ENCODE data around the gene ATG9A. TPM values are rescaled to one million over a fixed set of nuclear protein-coding genes. Genes with fewer than 3 reads are reported as not detected.

Gene ATG9A
- polyA plus RNA-seq, 1 donor from 2014 or later: 26.2 TPM

DNA sequence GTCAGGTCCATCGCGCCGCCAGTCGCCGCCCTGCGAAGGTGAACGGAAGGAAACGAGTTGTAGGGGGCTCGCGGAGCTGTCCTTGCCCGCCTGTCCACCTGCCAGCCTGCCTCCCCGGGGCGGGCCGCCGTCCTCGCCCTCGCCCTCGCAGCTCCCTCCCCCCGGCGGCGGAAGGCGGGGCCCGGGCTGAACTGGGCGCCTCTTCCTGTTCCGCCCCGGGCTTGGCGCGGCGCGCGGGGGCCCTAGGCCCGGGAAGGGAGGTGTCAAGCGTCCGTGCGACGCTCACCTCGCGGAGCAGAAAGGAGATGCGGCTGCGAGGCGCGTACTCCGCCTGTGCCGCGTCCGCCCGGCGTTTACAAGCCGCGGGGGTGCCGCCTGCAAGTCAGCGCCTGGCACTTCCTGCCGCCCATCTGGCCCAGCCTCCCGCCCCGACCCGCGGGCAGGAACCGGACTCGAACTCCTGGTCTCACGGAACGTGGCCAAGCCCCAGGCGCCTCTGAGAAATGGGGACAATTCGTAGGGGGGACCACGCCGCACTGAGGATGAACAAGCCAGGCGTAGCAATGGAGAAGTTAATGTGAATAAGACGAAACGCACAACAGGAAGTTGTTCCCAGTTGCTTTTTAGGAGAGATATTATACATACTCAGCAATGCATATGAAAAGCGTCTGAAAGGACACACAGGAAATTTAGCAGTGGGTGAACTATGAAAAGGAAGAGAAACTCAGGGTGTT, 52.5 kb downstream of the ATG9A start, which contains the start of gene CNPPD1:
TSS of gene CNPPD1 (minus strand) at position 108 of the 734 bp plus-strand sequence. CDS start at position 11, 97 bp downstream.
- Histone ChIP-seq H4K20me1 (ENCODE audit: insufficient read depth) (no peaks in the 10 kb centered on the region), H3K4me2 (ENCODE audit: low read length) (peak within 1 kb of the TSS; percentile 98), H3K9me3 (ENCODE audit: low read length) (no peaks in the 10 kb centered on the region), H3K27me3 (ENCODE audit: insufficient read depth, low read depth, low read length) (no peaks in the 10 kb centered on the region), H3K9me2 (ENCODE audit: insufficient read depth, low read length) (no peaks in the 10 kb centered on the region), H3F3A (ENCODE audit: insufficient read depth, low read length, poor library complexity, severe bottlenecking) (peaks cover 3% of the 10 kb centered on the region), H3K27ac (ENCODE audit: low read length) (peak within 1 kb of the TSS; percentile 81), H3K4me3 (ENCODE audit: low read length) (peak within 1 kb of the TSS; percentile 96), H3K9ac (ENCODE audit: low read length) (peak within 1 kb of the TSS; percentile 90), H3K36me3 (ENCODE audit: insufficient read depth, low read length) (peaks cover 6% of the 10 kb centered on the region), H2AFZ (ENCODE audit: low read depth, low read length) (peak within 1 kb of the TSS; percentile 71), H3K79me2 (replicated peaks; ENCODE audit: insufficient read depth, low read length) (peaks cover 18% of the 10 kb centered on the region)
- TF ChIP-seq, protein P1, sequence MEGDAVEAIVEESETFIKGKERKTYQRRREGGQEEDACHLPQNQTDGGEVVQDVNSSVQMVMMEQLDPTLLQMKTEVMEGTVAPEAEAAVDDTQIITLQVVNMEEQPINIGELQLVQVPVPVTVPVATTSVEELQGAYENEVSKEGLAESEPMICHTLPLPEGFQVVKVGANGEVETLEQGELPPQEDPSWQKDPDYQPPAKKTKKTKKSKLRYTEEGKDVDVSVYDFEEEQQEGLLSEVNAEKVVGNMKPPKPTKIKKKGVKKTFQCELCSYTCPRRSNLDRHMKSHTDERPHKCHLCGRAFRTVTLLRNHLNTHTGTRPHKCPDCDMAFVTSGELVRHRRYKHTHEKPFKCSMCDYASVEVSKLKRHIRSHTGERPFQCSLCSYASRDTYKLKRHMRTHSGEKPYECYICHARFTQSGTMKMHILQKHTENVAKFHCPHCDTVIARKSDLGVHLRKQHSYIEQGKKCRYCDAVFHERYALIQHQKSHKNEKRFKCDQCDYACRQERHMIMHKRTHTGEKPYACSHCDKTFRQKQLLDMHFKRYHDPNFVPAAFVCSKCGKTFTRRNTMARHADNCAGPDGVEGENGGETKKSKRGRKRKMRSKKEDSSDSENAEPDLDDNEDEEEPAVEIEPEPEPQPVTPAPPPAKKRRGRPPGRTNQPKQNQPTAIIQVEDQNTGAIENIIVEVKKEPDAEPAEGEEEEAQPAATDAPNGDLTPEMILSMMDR (IDR thresholded peaks at IDR 0.05; ENCODE audit: poor library complexity, severe bottlenecking): no peak
- TF ChIP-seq MXI1 (conservative IDR thresholded peaks at IDR 0.05; ENCODE audit: poor library complexity, severe bottlenecking): peak; percentile 68
- peak; percentile 27 for TF ChIP-seq EP300 (conservative IDR thresholded peaks at IDR 0.05; ENCODE audit: poor library complexity, severe bottlenecking)
- TF ChIP-seq POLR2AphosphoS5 (IDR thresholded peaks at IDR 0.05): peak; percentile 49
- no peak for TF ChIP-seq TAF1 (IDR thresholded peaks at IDR 0.05; ENCODE audit: low read depth)
- TF ChIP-seq RAD21 (conservative IDR thresholded peaks at IDR 0.05): peak; percentile 18
- TF ChIP-seq, protein P2, sequence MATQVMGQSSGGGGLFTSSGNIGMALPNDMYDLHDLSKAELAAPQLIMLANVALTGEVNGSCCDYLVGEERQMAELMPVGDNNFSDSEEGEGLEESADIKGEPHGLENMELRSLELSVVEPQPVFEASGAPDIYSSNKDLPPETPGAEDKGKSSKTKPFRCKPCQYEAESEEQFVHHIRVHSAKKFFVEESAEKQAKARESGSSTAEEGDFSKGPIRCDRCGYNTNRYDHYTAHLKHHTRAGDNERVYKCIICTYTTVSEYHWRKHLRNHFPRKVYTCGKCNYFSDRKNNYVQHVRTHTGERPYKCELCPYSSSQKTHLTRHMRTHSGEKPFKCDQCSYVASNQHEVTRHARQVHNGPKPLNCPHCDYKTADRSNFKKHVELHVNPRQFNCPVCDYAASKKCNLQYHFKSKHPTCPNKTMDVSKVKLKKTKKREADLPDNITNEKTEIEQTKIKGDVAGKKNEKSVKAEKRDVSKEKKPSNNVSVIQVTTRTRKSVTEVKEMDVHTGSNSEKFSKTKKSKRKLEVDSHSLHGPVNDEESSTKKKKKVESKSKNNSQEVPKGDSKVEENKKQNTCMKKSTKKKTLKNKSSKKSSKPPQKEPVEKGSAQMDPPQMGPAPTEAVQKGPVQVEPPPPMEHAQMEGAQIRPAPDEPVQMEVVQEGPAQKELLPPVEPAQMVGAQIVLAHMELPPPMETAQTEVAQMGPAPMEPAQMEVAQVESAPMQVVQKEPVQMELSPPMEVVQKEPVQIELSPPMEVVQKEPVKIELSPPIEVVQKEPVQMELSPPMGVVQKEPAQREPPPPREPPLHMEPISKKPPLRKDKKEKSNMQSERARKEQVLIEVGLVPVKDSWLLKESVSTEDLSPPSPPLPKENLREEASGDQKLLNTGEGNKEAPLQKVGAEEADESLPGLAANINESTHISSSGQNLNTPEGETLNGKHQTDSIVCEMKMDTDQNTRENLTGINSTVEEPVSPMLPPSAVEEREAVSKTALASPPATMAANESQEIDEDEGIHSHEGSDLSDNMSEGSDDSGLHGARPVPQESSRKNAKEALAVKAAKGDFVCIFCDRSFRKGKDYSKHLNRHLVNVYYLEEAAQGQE (IDR thresholded peaks at IDR 0.05; ENCODE audit: borderline replicate concordance): no peak
- no peak for TF ChIP-seq SMC3 (conservative IDR thresholded peaks at IDR 0.05; ENCODE audit: poor library complexity)
- TF ChIP-seq EZH2 (IDR thresholded peaks at IDR 0.05; ENCODE audit: borderline replicate concordance, insufficient read depth, low read length, poor library complexity, severe bottlenecking): no peak

DNA sequence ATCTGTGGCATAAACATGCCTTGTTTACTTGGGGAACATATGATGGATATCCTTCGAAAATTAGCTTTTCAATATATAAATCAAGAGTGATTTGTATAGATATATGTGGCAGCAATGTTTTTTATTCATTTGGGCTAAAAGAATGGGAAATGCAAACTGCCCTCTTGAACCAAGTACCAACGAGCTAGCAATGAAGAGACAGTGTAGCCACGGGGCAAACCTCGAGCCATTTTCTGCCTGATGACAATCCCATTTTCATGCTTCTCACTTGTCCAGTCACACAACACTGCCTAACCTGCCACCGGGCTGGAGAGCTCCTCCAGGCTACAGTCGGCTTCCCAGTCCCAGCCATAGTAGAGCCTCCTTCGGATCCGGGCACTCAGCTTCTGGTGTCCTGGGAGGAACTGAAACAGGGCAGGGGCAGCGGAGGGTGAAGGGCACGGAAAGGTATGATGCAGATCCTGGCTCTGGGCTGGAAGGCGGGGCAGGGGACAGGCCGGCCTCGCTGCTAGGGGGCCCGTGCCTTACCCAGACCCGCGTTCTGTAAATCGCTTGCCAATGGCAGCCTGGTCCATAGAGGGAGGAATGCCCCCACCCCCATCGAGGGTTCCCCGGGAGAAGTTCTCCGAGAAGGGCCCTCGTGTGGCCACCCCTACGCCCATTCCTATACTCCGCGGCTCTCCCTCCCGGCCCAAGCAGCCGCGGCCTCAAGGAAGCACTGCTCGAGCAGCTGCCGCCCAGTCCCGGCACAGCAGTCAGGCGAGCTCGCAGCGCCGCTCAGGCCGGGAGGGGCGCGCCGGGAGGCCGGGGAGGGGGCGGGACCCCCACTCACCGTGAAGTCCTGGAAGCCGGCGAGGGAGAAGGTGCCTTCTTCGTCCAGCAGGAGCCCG, 53.3 kb downstream of the ATG9A start:
- Histone ChIP-seq H3F3A (ENCODE audit: insufficient read depth, low read length, poor library complexity, severe bottlenecking) (peaks cover 3% of the 10 kb centered on the region), H3K27me3 (ENCODE audit: insufficient read depth, low read depth, low read length) (no peaks in the 10 kb centered on the region), H3K4me3 (ENCODE audit: low read length) (peak overlapping the region; percentile 96), H3K9me2 (ENCODE audit: insufficient read depth, low read length) (no peaks in the 10 kb centered on the region), H3K36me3 (ENCODE audit: insufficient read depth, low read length) (peaks cover 6% of the 10 kb centered on the region), H2AFZ (ENCODE audit: low read depth, low read length) (peak overlapping the region; percentile 69), H3K79me2 (replicated peaks; ENCODE audit: insufficient read depth, low read length) (peaks cover 18% of the 10 kb centered on the region), H3K9ac (ENCODE audit: low read length) (peak overlapping the region; percentile 90), H3K27ac (ENCODE audit: low read length) (peak overlapping the region; percentile 81), H3K4me2 (ENCODE audit: low read length) (peak overlapping the region; percentile 93), H4K20me1 (ENCODE audit: insufficient read depth) (no peaks in the 10 kb centered on the region), H3K9me3 (ENCODE audit: low read length) (no peaks in the 10 kb centered on the region)
- TF ChIP-seq EP300 (conservative IDR thresholded peaks at IDR 0.05; ENCODE audit: poor library complexity, severe bottlenecking) (no peak), EZH2 (IDR thresholded peaks at IDR 0.05; ENCODE audit: borderline replicate concordance, insufficient read depth, low read length, poor library complexity, severe bottlenecking) (no peak), RAD21 (conservative IDR thresholded peaks at IDR 0.05) (no peak), TAF1 (IDR thresholded peaks at IDR 0.05; ENCODE audit: low read depth) (no peak), POLR2AphosphoS5 (IDR thresholded peaks at IDR 0.05) (no peak), MXI1 (conservative IDR thresholded peaks at IDR 0.05; ENCODE audit: poor library complexity, severe bottlenecking) (no peak), SMC3 (conservative IDR thresholded peaks at IDR 0.05; ENCODE audit: poor library complexity) (no peak)
- TF ChIP-seq, protein P1 (IDR thresholded peaks at IDR 0.05; ENCODE audit: poor library complexity, severe bottlenecking): no peak
- TF ChIP-seq, protein P2 (IDR thresholded peaks at IDR 0.05; ENCODE audit: borderline replicate concordance): no peak
